Left cardiac atrium (tissue), 4 donors: ENCODE data around the gene CDC37L1. TPM values are rescaled to one million over a fixed set of nuclear protein-coding genes. Genes with fewer than 3 reads are reported as not detected.
A peak's percentile ranks its signal among the peaks of the same experiment; 100 is the strongest.
"Not testable (repeated sequence)": the region's sequence is repeated elsewhere in the genome, so short reads cannot be mapped to it uniquely, and the experiment has no call there.

Source experiments
- ATAC-seq, 2 donors: fragments of 200-7000 bp; cut with Tn5 transposase; one replicate each; pipeline ENCODE4 v1.9.1; 2020; ENCODE audit warnings: mild to moderate bottlenecking in 2 of 2, moderate library complexity in 2 of 2
- DNase-seq: peaks from one replicate; pipeline ENCODE4 v3.0.0-alpha.2; 2020
- intact Hi-C, 2 donors: fragments of 100-400 bp; cut with DNase I; formaldehyde crosslinking; loops; one replicate each; pipeline versions ENCODE4 v1.14.1 to v1.15.1; 2022 to 2023
- long read RNA-seq: library from polyadenylated mRNA; unstranded; transcript quantifications from one replicate; pipeline ENCODE4 v2.0.0, GENCODE V29; 2021
- total RNA-seq, 2 donors: library from RNA; stranded (reverse); fragmentation: NEBNext Ultra II Directional; extraction: Animal tissue kit (Norgen Biotek cat#: 25700); gene quantifications; one replicate each; pipeline ENCODE4 v1.2.1, GENCODE V29; 2021
- donor health status: DM: no; HTN: yes; CAD: no.
- donor health status: DM: no; HTN: yes; CAD: no; lungs with severe emphysema.
- donor health status: DM: yes; HTN: yes; CAD: no.
- donor health status: Dilated cardiomyopathy.

The CDC37L1 gene
- 10 to 100 TPM; 32.5 to 41.6 TPM for total RNA-seq
- long read RNA-seq, transcript CDC37L1-201 (7 exons, 3,502 nt): major isoform, 55 of 57 reads
- long read RNA-seq, partial matches to known transcripts: 0 of 57 reads
- long read RNA-seq, other reads (novel, unspliced or antisense): 2 of 57 reads

GRCh38 chr9:4679268-4680172 lies at the start of gene CDC37L1:
CDC37L1 (plus strand) TSS chr9:4679569; CDS start chr9:4679768, 199 bp downstream.
- ATAC-seq (peak; percentile 99), DNase-seq (peak; percentile 98)
- intact Hi-C loops: loop anchor here in 1 of 2 donors (5.0 kb wide), 1 partner anchor 63 kb away; the partner anchor contains the start of gene AK3

GRCh38 chr9:4630836-4631235 lies 48.5 kb upstream of the CDC37L1 start:
- ATAC-seq: no peak
- no peak for DNase-seq
- intact Hi-C loops: no loop called here

- DNase-seq: no peak
- ATAC-seq: no peak
- intact Hi-C loops: loop anchor here in 1 of 2 donors (2.0 kb wide), 1 partner anchor 256 kb away; no protein-coding TSS in a partner anchor
Observed at GRCh38 chr9:4638968-4639367, 40.4 kb upstream of the CDC37L1 start.

- no peak for ATAC-seq
- intact Hi-C loops: loop anchor here in 1 of 2 donors (2.0 kb wide), 1 partner anchor 257 kb away; no protein-coding TSS in a partner anchor
Observed at GRCh38 chr9:4639420-4639819, 39.9 kb upstream of the CDC37L1 start.

GRCh38 chr9:4640027-4640426 lies 39.3 kb upstream of the CDC37L1 start:
- intact Hi-C loops: loop anchor here in 1 of 2 donors (5.0 kb wide), 1 partner anchor 258 kb away; no protein-coding TSS in a partner anchor
- ATAC-seq (no peak), DNase-seq (no peak)

More at GRCh38 chr9:4639420-4639819, 39.9 kb upstream of the CDC37L1 start:
- DNase-seq: no peak

- intact Hi-C loops: loop anchor here in 1 of 2 donors (5.0 kb wide), 1 partner anchor 260 kb away; no protein-coding TSS in a partner anchor
- DNase-seq (no peak), ATAC-seq (no peak)
Observed at GRCh38 chr9:4642351-4642750, 37.0 kb upstream of the CDC37L1 start.

- intact Hi-C loops: no loop called here
- ATAC-seq (no peak), DNase-seq (no peak)
Observed at GRCh38 chr9:4654084-4654483, 25.3 kb upstream of the CDC37L1 start.

GRCh38 chr9:4654538-4654937 lies 24.8 kb upstream of the CDC37L1 start:
- intact Hi-C loops: no loop called here
- no peak for ATAC-seq
- DNase-seq: no peak

- intact Hi-C loops, DNase-seq, ATAC-seq: not testable (repeated sequence)
Observed at GRCh38 chr9:4656196-4656595, 23.2 kb upstream of the CDC37L1 start.

GRCh38 chr9:4656621-4657020 lies 22.7 kb upstream of the CDC37L1 start:
- DNase-seq (no peak), ATAC-seq (no peak)
- intact Hi-C loops: no loop called here

- intact Hi-C loops: no loop called here
- ATAC-seq (no peak), DNase-seq (no peak)
Observed at GRCh38 chr9:4657426-4658159, 21.8 kb upstream of the CDC37L1 start.

- intact Hi-C loops: loop anchor here in 1 of 2 donors (5.0 kb wide), 1 partner anchor 137 kb away; no protein-coding TSS in a partner anchor
- not testable (repeated sequence) for ATAC-seq, DNase-seq
Observed at GRCh38 chr9:4660665-4661064, 18.7 kb upstream of the CDC37L1 start.

- ATAC-seq (peak in 1 of 2 donors; percentile 15), DNase-seq (no peak)
- intact Hi-C loops: loop anchor here in 1 of 2 donors (5.0 kb wide), 1 partner anchor 136 kb away; no protein-coding TSS in a partner anchor
Observed at GRCh38 chr9:4661165-4661564, 18.2 kb upstream of the CDC37L1 start.

- DNase-seq (no peak), ATAC-seq (no peak)
- intact Hi-C loops: loop anchor here in 1 of 2 donors (5.0 kb wide), 1 partner anchor 136 kb away; no protein-coding TSS in a partner anchor
Observed at GRCh38 chr9:4661611-4662010, 17.8 kb upstream of the CDC37L1 start.

- DNase-seq (peak; percentile 90), ATAC-seq (peak; percentile 96)
- intact Hi-C loops: loop anchor here in 1 of 2 donors (5.0 kb wide), 1 partner anchor 135 kb away; no protein-coding TSS in a partner anchor
Observed at GRCh38 chr9:4662108-4662988, 17.0 kb upstream of the CDC37L1 start, which contains the start of gene PLPP6. PLPP6 (plus strand) TSS chr9:4662294; CDS start chr9:4662376, 82 bp downstream.

GRCh38 chr9:4662989-4663792 lies 16.2 kb upstream of the CDC37L1 start:
- ATAC-seq: no peak
- intact Hi-C loops: loop anchor here in 1 of 2 donors (5.0 kb wide), 1 partner anchor 134 kb away; no protein-coding TSS in a partner anchor
- no peak for DNase-seq

- no peak for ATAC-seq
- no peak for DNase-seq
- intact Hi-C loops: loop anchor here in 1 of 2 donors (5.0 kb wide), 1 partner anchor 133 kb away; no protein-coding TSS in a partner anchor
Observed at GRCh38 chr9:4663956-4664355, 15.4 kb upstream of the CDC37L1 start.
